H9 (cell line): ENCODE data around the gene TAGLN3. TPM values are rescaled to one million over a fixed set of nuclear protein-coding genes. Genes with fewer than 3 reads are reported as not detected.

ENCODE experiments used
- DNase-seq: peaks from one replicate; pipeline ENCODE4 v3.0.0-alpha.2; 2017
- H2AFZ ChIP-seq: one replicate; pipeline ENCODE4 v1.6.1; 2013; ENCODE audit warnings: mild to moderate bottlenecking, low read length, control low read depth, moderate library complexity
- H2AK5ac ChIP-seq: 2 replicates; pipeline ENCODE4 v1.6.1; 2013; ENCODE audit warnings: low read length, control low read depth, mixed read lengths; ENCODE audit not compliant: insufficient read length
- H2BK120ac ChIP-seq: one replicate; pipeline ENCODE4 v1.6.1; 2013; ENCODE audit warnings: low read depth, mild to moderate bottlenecking, low read length, control low read depth, inconsistent platforms; ENCODE audit not compliant: poor library complexity, severe bottlenecking
- H2BK12ac ChIP-seq: 2 replicates; pipeline ENCODE4 v1.6.1; 2013; ENCODE audit warnings: low read length, control low read depth, mixed read lengths, low read depth; ENCODE audit not compliant: insufficient read length
- H2BK15ac ChIP-seq: 2 replicates; pipeline ENCODE4 v1.6.1; 2013; ENCODE audit warnings: low read depth, low read length, control low read depth
- H2BK20ac ChIP-seq: one replicate; pipeline ENCODE4 v1.6.1; 2013; ENCODE audit warnings: low read depth, mild to moderate bottlenecking, low read length, control low read depth, inconsistent platforms; ENCODE audit not compliant: poor library complexity, severe bottlenecking
- H2BK5ac ChIP-seq: 2 replicates; pipeline ENCODE4 v1.6.1; 2013; ENCODE audit warnings: low read length, control low read depth, mixed read lengths; ENCODE audit not compliant: insufficient read length
- H3K14ac ChIP-seq: 2 replicates; pipeline ENCODE4 v1.6.1; 2013; ENCODE audit warnings: low read length, control low read depth; ENCODE audit not compliant: insufficient read depth
- H3K18ac ChIP-seq: 2 replicates; pipeline ENCODE4 v1.6.1; 2013; ENCODE audit warnings: low read depth, mild to moderate bottlenecking, mixed read lengths, low read length, control low read depth; ENCODE audit not compliant: insufficient read length
- H3K23ac ChIP-seq: 2 replicates; pipeline ENCODE4 v1.6.1; 2013; ENCODE audit warnings: low read length, control low read depth, mixed read lengths, low read depth; ENCODE audit not compliant: insufficient read length
- H3K23me2 ChIP-seq: 2 replicates; pipeline ENCODE4 v1.6.1; 2013; ENCODE audit warnings: low read depth, mild to moderate bottlenecking, mixed read lengths, low read length, control low read depth; ENCODE audit not compliant: insufficient read length, poor library complexity, severe bottlenecking
- H3K27ac ChIP-seq: 2 replicates; pipeline ENCODE4 v1.5.1; 2013; ENCODE audit warnings: low read length, control low read depth, mixed read lengths, low read depth; ENCODE audit not compliant: insufficient read length
- H3K27me3 ChIP-seq: 2 replicates; pipeline ENCODE4 v1.6.1; 2013; ENCODE audit warnings: low read length, control low read depth, inconsistent platforms; ENCODE audit not compliant: insufficient read depth
- H3K4ac ChIP-seq: 2 replicates; pipeline ENCODE4 v1.6.1; 2013; ENCODE audit warnings: low read depth, mild to moderate bottlenecking, control low read depth, inconsistent platforms, low read length, moderate library complexity
- H3K4me1 ChIP-seq: 2 replicates; pipeline ENCODE4 v1.6.1; 2013; ENCODE audit warnings: low read length, control low read depth, inconsistent platforms; ENCODE audit not compliant: insufficient read depth
- H3K4me2 ChIP-seq: 2 replicates; pipeline ENCODE4 v1.6.1; 2013; ENCODE audit warnings: low read length, control low read depth, mixed read lengths; ENCODE audit not compliant: insufficient read length, insufficient read depth
- H3K56ac ChIP-seq: 2 replicates; pipeline ENCODE4 v1.6.1; 2013; ENCODE audit warnings: low read depth, mild to moderate bottlenecking, mixed read lengths, low read length, control low read depth; ENCODE audit not compliant: insufficient read length
- H3K79me1 ChIP-seq: 2 replicates; pipeline ENCODE4 v1.6.1; 2013; ENCODE audit warnings: low read depth, mild to moderate bottlenecking, moderate library complexity, low read length, control low read depth, inconsistent platforms; ENCODE audit not compliant: insufficient read depth, poor library complexity, severe bottlenecking
- H3K79me2 ChIP-seq: 2 replicates; pipeline ENCODE4 v1.6.1; 2013; ENCODE audit warnings: low read length, control low read depth, inconsistent platforms; ENCODE audit not compliant: insufficient read depth
- H3K9ac ChIP-seq: 2 replicates; pipeline ENCODE4 v1.6.1; 2013; ENCODE audit warnings: low read length, control low read depth, mixed read lengths; ENCODE audit not compliant: insufficient read length; ENCODE audit errors: extremely low read depth
- H3K9me3 ChIP-seq: one replicate; pipeline ENCODE4 v1.6.1; 2013; ENCODE audit warnings: low read depth, low read length, inconsistent platforms; ENCODE audit not compliant: control insufficient read depth
- H3T11ph ChIP-seq: one replicate; pipeline ENCODE4 v1.6.1; 2013; ENCODE audit warnings: mild to moderate bottlenecking, low read length, control low read depth, inconsistent platforms
- H4K20me1 ChIP-seq: one replicate; pipeline ENCODE4 v1.6.1; 2013; ENCODE audit not compliant: control insufficient read depth, insufficient read length, insufficient read depth
- H4K5ac ChIP-seq: 2 replicates; pipeline ENCODE4 v1.6.1; 2013; ENCODE audit warnings: low read depth, mild to moderate bottlenecking, mixed read lengths, low read length, control low read depth; ENCODE audit not compliant: insufficient read length
- H4K8ac ChIP-seq: replicated peaks from 2 replicates; pipeline ENCODE4 v1.6.1; 2013; ENCODE audit warnings: low read length, control low read depth, mixed read lengths, low read depth; ENCODE audit not compliant: insufficient read length
- H4K91ac ChIP-seq: 2 replicates; pipeline ENCODE4 v1.6.1; 2013; ENCODE audit warnings: low read depth, mild to moderate bottlenecking, moderate library complexity, mixed read lengths, low read length, control low read depth; ENCODE audit not compliant: insufficient read length
- H3K27ac Mint-ChIP-seq, 3 experiments: 2 replicates in 2 of 3; 3 replicates in 1 of 3; pipeline ENCODE4 v1.8.0; 2020 to 2021; ENCODE audit warnings: mixed read lengths in 3 of 3, mild to moderate bottlenecking in 1 of 3, moderate library complexity in 1 of 3
- H3K27me3 Mint-ChIP-seq: 2 replicates; pipeline ENCODE4 v1.8.0; 2021; ENCODE audit warnings: low read depth, mild to moderate bottlenecking, moderate library complexity, mixed read lengths
- H3K36me3 Mint-ChIP-seq, 3 experiments: 2 replicates in 2 of 3; 3 replicates in 1 of 3; pipeline ENCODE4 v1.8.0; 2020 to 2021; ENCODE audit warnings: low read depth in 3 of 3, mixed read lengths in 3 of 3; ENCODE audit not compliant: insufficient read depth in 1 of 3
- H3K4me1 Mint-ChIP-seq, 2 experiments: 2 replicates each; pipeline ENCODE4 v1.8.0; 2020; ENCODE audit warnings: mixed read lengths in 2 of 2
- H3K4me3 Mint-ChIP-seq, 2 experiments: 2 replicates in 1 of 2; 3 replicates in 1 of 2; pipeline ENCODE4 v1.8.0; 2020 to 2021; ENCODE audit warnings: mild to moderate bottlenecking in 2 of 2, mixed read lengths in 2 of 2, moderate library complexity in 1 of 2
- H3K9me3 Mint-ChIP-seq, 2 experiments: 2 replicates in 1 of 2; 3 replicates in 1 of 2; pipeline ENCODE4 v1.8.0; 2020; ENCODE audit warnings: mild to moderate bottlenecking in 2 of 2, mixed read lengths in 2 of 2, moderate library complexity in 1 of 2
- WGBS: extraction: QIAGEN DNeasy Blood & Tissue Kit; methylation state at CpG from one replicate; pipeline ENCODE4 v1.1.7; 2013; ENCODE audit warnings: missing lambda C conversion rate, low lambda C conversion rate, mixed read lengths; ENCODE audit not compliant: insufficient read length; ENCODE audit errors: extremely low coverage; 5-methylcytosine and 5-hydroxymethylcytosine counted together
- total RNA-seq: library from RNA; stranded (reverse); gene quantifications from 2 replicates; pipeline ENCODE4 v1.2.1, GENCODE V29; 2021
- TF ChIP-seq, protein P1 (sequence below): fragments of 200-600 bp; sonication (generic); conservative IDR thresholded peaks from 3 replicates; pipeline ENCODE4 v1.8.0; 2021; ENCODE audit warnings: antibody characterized with exemption, mild to moderate bottlenecking

Gene TAGLN3
- total RNA-seq, 1 experiment from 2014 or later = 6.4 TPM

DNA sequence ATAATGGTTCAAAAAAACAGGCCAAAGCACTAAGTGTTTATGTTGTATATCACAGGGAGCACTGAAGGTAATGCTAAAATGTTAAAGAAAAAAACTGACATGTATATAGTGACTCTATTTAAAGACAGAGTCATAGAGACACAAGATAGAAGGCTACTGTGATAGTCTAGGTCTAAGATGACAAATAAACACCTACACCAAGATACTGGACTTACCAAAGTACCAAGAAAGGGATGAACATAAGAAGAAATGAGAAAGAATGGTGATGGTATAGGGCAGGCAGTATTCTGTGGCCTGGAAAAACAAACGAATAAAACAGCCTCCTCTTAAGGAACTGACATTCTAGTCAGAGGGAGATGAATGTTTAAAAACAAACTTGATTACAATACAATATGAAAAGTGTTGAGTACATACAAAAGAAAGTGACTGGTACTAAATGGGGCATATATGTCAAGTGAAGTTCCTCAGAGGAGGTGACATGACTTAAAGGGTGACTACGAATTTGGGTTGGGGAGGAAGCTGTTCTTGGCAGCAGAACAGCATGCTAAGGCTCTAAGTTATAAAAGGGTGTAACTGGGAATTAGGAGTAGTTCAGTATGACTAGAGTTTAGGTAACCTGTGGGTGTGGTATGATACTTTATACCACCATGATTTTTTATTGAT lies 14.0 kb upstream of the TAGLN3 start:
- H4K5ac ChIP-seq = no peak overlapping the region
- H3K27me3 ChIP-seq = no peaks in the 10 kb centered on the region
- Mint-ChIP-seq H3K4me1 (peaks cover 3 to 5% of the 10 kb centered on the region in 2 experiments), H3K27ac (no peak overlapping the region), H3K9me3 (no peaks in the 10 kb centered on the region), H3K36me3 (peaks cover 9 to 24% (median 24%) of the 10 kb centered on the region in 3 experiments; a peak in 6 of 7 replicates), H3K27me3 (no peaks in the 10 kb centered on the region), H3K4me3 (no peak overlapping the region)
- no peak overlapping the region for H2BK120ac ChIP-seq
- no peaks in the 10 kb centered on the region for H3K79me2 ChIP-seq
- no peaks in the 10 kb centered on the region for H3K79me1 ChIP-seq
- H3K18ac ChIP-seq = no peak overlapping the region
- no peaks in the 10 kb centered on the region for H3K4me1 ChIP-seq
- DNase-seq = no peak
- no peak overlapping the region for H4K91ac ChIP-seq
- H2BK20ac ChIP-seq = no peak overlapping the region
- no CpG with 5 or more reads among the region's 2 CpGs for WGBS
- H3K23me2 ChIP-seq = no peaks in the 10 kb centered on the region
- TF ChIP-seq, protein P1, sequence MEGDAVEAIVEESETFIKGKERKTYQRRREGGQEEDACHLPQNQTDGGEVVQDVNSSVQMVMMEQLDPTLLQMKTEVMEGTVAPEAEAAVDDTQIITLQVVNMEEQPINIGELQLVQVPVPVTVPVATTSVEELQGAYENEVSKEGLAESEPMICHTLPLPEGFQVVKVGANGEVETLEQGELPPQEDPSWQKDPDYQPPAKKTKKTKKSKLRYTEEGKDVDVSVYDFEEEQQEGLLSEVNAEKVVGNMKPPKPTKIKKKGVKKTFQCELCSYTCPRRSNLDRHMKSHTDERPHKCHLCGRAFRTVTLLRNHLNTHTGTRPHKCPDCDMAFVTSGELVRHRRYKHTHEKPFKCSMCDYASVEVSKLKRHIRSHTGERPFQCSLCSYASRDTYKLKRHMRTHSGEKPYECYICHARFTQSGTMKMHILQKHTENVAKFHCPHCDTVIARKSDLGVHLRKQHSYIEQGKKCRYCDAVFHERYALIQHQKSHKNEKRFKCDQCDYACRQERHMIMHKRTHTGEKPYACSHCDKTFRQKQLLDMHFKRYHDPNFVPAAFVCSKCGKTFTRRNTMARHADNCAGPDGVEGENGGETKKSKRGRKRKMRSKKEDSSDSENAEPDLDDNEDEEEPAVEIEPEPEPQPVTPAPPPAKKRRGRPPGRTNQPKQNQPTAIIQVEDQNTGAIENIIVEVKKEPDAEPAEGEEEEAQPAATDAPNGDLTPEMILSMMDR = no peak
- H3K23ac ChIP-seq = no peak overlapping the region
- H3K56ac ChIP-seq = no peak overlapping the region
- H2AFZ ChIP-seq = no peak overlapping the region
- no peak overlapping the region for H3T11ph ChIP-seq
- H3K4ac ChIP-seq = no peak overlapping the region
- no peaks in the 10 kb centered on the region for H3K9me3 ChIP-seq
- no peak overlapping the region for H2AK5ac ChIP-seq
- H2BK5ac ChIP-seq = no peak overlapping the region
- no peak overlapping the region for H3K27ac ChIP-seq
- H2BK15ac ChIP-seq = no peak overlapping the region
- H3K4me2 ChIP-seq = no peak overlapping the region
- H2BK12ac ChIP-seq = no peak overlapping the region
- H3K9ac ChIP-seq = no peak overlapping the region
- H4K20me1 ChIP-seq = no peaks in the 10 kb centered on the region
- H3K14ac ChIP-seq = no peak overlapping the region
- H4K8ac ChIP-seq = no peak overlapping the region
